Cardiac fibroblast (primary cell): Measurements from ENCODE around the gene CRHR1.

ENCODE experiments used
- DNase-seq, 2 donors: peaks; one replicate each; pipeline versions ENCODE4 v3.0.0 to v3.0.0-alpha.2; 2010; ENCODE audit warnings: low read depth in 2 of 2
- H3K4me3 ChIP-seq, 2 donors: replicated peaks in 1 of 2; 1 replicate in 1 of 2; 2 replicates in 1 of 2; pipeline ENCODE4 v1.5.1; 2011; ENCODE audit warnings: low read depth in 2 of 2, low read length in 2 of 2, mild to moderate bottlenecking in 2 of 2, moderate library complexity in 1 of 2
- TF ChIP-seq, protein P1 (sequence below): IDR thresholded peaks from one replicate; pipeline ENCODE4 v1.5.1; 2011; ENCODE audit warnings: low read depth, mild to moderate bottlenecking, low read length, inconsistent platforms

Gene CRHR1

DNA sequence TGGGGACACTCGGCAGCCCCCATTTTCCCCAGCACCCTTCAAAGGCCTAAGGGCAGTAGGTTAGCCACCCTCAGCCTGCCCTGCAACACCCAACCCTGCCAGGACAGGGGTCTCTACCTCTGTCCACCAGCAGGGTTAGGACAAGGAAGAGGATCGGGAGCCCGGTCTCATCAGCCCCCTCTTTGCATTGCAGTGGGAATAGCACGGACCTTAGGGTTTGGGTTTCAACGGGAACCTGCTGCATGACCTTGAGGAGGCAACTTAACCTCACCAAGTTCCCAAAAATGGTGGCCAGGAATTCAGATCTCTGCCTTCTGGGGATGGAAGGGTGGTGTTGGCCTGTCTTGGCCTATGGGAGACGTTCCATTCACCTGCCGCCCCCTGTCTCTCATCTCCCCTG is 40.4 kb downstream of the CRHR1 start:
- TF ChIP-seq, protein P1, sequence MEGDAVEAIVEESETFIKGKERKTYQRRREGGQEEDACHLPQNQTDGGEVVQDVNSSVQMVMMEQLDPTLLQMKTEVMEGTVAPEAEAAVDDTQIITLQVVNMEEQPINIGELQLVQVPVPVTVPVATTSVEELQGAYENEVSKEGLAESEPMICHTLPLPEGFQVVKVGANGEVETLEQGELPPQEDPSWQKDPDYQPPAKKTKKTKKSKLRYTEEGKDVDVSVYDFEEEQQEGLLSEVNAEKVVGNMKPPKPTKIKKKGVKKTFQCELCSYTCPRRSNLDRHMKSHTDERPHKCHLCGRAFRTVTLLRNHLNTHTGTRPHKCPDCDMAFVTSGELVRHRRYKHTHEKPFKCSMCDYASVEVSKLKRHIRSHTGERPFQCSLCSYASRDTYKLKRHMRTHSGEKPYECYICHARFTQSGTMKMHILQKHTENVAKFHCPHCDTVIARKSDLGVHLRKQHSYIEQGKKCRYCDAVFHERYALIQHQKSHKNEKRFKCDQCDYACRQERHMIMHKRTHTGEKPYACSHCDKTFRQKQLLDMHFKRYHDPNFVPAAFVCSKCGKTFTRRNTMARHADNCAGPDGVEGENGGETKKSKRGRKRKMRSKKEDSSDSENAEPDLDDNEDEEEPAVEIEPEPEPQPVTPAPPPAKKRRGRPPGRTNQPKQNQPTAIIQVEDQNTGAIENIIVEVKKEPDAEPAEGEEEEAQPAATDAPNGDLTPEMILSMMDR: no peak
- H3K4me3 ChIP-seq: no peak overlapping the region
- no peak for DNase-seq

DNA sequence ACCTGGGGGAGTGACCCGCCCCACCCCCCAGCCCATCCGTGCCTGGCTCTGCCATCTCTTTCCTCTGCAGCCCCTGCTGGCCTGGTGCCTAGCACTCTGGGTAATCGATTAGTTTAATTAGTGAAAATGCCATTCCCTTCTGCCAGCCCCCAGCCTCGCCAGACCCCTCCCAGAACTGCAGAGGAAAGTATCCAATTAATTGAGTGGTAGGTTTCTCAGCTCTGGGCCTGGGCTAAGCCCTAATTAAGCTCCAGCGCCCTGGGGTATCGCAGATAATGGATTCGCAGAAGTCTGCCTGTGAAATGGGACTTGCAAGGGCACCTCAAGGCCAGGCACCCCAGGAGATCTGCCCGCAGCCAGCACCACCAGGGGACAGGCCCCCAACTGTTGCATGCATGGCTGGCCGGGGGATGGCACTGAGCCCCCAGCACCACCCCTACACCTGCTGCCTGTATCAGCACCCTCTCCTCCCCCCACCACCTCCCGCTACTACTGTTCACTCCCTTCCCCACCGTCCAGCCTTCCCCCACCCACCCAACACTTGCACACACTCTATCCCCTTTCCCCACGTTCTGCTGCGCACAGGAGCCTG is 40.9 kb downstream of the CRHR1 start:
- H3K4me3 ChIP-seq: no peak overlapping the region
- no peak for DNase-seq
- TF ChIP-seq, protein P1: no peak

DNA sequence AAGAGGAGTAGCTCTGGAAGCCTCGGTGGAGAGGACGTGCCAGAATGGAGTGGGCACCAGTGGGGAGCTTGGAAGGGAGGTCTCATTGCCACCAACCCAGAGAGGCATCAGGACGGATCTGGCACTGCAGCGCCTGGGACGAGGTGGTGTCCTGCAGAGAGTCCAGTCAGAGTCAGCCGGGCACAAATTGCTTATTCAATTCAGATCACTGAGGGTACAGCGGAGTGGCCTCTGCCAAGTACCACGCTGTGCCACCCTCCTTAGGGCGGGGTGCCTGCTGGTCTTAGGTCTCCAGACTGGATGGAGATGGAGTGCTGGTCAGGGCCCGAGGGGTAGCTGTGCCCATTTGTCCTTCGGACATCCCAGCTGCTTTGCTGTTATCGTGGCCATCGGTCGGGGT is 41.7 kb downstream of the CRHR1 start:
- no peak overlapping the region for H3K4me3 ChIP-seq
- DNase-seq: no peak
- TF ChIP-seq, protein P1: no peak

DNA sequence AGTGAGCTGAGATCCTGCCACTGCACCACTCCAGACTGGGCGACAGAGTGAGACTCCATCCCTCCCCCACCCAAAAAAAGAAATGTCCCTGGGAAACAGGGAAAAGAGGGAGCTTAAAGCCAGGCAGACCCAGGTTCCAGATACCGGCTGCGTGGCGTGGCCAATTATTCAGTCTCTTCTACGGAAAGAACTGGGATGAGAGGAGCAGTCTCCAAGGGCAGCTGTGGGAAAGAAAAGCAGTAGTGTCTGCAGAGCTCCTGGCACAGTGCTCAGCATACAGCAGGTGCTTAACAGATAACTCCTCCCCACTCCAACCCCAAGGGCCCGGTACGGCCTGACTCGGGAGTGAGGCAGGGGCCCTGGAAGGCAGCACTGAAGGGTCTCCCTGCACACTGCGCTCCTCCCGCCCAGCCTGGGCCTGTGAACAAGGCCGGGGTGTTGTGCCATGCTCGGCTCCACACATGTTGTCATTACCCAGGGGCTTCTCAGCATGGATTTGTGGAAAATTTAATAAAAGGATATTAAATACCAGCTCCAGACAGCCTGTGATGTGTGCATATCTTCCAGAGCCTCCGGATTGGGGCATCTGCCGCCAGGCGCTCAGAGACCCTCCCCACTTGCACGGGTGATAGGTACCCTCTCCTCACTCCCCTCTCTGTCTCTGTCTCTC is 42.9 kb downstream of the CRHR1 start:
- TF ChIP-seq, protein P1: no peak
- DNase-seq: no peak
- no peak overlapping the region for H3K4me3 ChIP-seq

DNA sequence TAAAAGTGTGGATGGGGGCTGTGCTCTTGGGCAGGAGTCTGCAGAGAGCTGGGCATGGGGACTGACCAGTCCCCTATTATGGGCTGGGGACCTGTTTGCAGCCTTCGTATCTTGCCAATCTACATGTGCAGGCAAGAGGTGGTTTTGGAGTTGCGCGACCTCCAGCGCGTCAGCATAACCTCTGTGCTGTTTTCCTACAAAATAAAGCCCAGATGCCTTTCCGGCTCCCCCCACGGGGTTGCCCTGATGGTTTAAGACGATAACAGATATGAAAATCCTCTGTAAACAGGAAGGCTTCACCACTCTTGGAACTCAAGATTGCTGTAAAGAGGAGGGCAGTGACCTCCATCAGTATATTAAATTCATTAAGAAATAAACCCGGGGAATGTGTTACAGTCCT is 44.1 kb downstream of the CRHR1 start:
- no peak for DNase-seq
- TF ChIP-seq, protein P1: no peak
- H3K4me3 ChIP-seq: no peak overlapping the region

DNA sequence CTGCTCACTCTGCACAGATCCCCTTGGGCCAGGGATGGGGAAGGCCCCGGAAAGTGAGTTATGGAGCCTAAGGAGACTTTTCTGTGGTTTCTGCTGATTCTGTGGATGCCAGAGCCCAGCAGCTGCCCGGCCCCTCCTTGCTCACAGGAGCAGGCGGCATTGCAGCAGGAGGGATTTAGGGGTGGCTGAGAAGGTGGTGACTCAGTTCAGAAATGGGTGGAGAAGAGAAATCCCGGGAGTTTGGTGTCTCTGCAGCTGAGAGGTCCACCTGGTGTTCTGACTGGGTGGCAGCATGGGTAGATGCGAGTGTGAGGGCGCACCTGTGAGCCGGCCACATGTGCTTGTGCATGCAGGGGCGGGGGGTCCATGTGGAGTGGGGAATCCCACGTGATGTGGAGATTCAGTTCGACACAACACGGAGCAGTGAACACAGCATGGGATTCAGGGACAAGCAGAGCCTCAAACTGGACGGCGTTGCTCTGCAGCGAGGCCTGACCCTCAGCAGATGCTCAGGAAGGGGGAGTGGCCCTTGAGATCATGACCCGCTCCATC is 44.5 kb downstream of the CRHR1 start:
- DNase-seq: no peak
- TF ChIP-seq, protein P1: no peak
- no peak overlapping the region for H3K4me3 ChIP-seq
